Bone marrow (tissue), 2 donors: ENCODE results near the gene CRLF2.
"Not testable (repeated sequence)": the region's sequence is repeated elsewhere in the genome, so short reads cannot be mapped to it uniquely, and the experiment has no call there.

Source experiments
- DNase-seq, 2 donors: peaks; one replicate each; lab custom pipeline; 2025; lab: John Stamatoyannopoulos, UW

Gene CRLF2

DNA sequence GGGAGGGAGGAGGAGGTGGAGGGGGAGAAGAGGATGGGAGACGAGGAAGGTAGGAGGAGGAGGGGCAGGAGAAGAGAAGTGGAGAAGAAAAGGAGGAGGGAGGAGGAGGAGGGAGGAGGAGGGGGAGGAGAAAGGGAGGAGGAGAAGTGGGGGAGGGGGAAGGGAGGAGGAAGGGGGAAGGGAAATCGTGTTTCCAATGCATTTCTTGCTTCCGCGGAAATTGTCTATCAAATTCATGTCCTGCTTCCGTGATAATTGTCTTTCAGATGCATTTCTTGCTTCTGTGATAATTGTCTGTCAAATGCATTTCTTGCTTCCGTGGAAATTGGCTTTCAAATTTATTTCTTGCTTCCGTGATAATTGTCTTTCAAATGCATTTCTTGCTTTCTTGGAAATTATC, 43.3 kb downstream of the CRLF2 start:
- DNase-seq, result no peak

DNA sequence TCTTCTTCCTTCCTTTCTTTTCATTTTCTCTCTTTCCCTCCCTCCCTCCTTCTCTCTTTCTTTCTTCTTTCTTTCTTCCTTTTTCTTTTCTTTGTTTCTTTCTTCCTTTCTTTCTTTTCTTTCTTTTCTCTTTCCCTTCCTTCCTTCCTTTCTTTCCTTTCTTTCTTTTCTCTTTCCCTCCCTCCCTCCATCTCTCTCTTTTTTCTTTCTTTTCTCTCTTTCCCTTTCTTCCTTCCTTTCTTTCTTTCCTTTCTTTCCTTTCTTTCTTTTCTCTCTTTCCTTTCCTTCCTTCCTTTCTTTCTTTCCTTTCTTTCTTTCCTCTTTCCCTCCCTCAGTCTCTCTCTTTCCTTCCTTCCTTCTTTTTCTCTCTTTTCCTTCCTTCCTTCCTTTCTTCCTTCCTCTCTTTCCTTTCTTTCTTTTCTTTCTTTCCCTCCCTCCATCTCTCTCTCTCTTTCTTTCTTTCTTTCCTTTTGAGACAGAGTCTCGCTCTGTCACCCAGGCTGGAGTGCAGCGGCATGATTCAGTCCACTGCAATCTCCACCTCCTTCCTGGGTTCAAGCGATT, 44.4 kb downstream of the CRLF2 start:
- DNase-seq, result no peak

DNA sequence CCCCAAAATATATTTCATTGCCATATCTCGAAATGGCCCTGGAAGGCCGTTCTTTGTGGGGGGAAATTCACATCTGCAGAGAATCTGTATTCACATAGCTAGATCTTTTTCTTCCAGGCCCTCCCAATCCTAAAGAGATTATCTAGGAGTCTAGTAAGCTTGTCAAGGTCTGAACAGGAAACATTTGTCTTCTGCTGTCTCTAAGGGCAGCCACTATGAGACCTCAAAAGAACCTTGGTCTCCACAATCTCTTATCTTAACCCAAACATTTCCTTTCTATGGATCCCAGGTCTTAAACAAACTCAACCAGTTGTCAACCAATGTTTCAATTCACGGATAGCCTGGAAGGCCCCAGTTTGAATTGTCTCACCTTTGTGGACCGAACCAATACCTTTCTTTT, 45.0 kb downstream of the CRLF2 start:
- DNase-seq, result no peak

DNA sequence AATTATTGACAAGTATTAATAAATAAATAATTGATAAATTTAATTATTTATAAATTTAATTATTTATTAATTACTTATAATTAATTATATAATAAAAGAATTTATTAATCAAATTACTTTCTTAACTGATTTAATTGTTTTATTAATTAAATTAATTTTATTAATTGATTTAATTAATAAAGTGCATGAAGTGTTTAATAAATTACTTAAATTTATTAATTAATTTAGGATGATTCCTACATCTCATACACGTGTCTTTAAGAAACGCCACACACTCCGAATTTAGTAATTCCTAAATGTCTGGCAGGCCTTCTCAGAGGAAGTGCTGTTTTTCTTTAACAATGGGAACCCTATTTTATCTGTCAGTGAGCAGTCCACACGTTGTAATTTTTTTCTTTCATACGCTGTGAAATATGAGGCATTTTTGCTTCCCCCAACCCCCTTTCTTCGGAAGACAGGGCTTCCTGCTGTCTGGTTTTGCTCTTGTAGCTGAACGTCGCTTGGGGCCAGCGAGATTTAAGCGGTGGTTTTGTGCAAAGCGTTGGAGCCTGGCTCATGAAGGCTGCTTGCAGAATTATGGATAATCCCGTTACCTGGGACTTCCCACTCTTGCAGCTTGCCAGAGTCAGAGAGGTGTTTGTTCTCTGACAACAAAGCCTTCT, 46.8 kb downstream of the CRLF2 start:
- DNase-seq, result no peak

DNA sequence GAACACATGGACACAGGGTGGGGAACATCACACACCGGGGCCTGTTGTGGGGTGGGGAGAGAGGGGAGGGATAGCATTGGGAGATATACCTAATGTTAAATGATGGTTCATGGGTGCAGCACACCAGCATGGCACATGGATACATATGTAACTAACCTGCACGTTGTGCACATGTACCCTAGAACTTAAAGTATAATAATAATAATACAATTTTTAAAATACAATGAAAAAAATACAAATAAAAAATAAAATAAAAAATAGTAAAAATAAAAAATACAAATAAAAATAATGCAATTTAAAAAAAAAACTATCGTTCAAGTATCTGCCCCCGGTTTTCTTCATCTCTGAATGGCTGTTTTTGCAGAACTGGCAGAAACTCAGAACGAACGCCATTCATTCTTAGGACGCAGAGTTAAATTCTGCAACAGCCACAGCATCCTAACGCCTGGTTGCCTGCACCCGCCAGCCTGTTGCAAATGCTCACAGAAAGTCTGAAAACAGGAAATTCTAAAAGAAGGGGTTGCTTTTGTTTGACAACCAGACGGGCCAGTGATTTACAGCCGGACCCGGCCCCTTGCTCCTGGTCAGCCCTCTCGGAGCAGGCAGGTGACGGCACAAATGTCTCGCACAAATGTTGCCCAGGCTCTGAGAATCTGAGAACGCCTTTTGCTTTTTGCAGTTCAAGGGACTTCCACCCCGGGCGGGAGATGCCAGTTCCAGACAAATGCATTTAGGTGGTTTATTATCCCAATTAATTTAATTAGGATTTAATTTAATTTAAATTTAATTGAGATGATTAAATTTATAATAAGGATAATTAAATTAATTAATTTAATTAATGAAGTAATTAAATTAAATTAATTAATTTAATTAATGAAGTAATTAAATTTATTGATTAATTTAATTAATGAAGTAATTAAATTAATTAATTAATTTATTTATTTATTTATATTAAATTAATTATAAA, 47.8 kb downstream of the CRLF2 start:
- no peak for DNase-seq

DNA sequence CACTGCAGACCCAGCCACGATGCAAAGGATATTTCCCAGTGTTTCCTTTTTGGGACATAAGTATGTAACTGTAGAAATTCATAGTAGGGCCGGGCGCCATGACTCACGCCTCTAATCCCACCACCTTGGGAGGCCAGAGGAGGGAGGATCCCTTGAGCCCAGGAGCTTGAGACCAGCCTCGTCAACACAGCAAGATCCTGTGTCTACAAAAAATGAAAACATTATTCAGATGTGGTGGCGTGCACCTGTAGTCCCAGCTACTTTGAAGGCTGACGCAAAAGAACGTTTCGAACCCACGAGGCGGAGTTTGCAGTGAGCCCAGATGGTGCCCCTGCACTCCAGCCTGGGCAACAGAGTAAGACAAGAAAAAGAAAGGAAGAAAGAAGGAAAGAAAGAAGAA, 49.2 kb downstream of the CRLF2 start:
- no peak for DNase-seq

DNA sequence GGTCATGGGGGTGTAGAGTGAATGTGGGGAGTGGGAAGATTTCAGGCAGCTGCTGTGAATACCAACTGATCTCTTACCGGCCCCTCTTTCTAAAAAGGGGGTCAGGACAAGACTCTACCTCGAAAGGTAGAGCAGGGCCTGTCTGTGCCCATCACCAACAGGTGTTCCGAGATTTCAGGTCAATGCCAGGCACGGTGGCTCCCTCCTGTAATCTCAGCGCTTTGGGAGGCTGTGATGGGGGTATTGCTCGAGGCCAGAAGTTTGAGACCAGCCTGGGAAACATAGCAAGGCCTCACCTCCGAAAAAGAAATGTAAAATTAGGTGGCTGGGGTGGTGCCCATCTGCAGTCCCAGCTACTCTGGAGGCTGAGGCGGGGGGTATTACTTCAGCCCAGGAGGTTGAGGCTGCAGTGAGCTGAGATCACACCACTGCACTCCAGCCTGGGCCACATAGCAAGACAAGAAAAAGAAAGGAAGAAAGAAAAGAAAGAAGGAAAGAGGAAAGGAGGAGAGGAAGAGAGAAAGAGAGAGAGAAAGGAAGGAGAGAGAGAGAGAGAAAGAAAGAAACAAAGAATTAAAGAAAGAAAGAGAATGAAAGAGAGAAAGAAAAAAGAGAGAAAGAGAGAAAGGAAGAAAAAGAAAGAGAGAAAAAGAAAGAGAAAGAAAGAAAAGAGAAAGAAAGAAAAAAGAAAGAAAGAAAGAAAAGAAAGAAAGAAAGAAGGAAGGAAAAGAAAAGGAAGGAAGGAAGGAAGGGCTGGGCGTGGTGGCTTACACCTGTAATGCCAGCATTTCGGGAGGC, 50.1 kb downstream of the CRLF2 start:
- DNase-seq, result no peak

DNA sequence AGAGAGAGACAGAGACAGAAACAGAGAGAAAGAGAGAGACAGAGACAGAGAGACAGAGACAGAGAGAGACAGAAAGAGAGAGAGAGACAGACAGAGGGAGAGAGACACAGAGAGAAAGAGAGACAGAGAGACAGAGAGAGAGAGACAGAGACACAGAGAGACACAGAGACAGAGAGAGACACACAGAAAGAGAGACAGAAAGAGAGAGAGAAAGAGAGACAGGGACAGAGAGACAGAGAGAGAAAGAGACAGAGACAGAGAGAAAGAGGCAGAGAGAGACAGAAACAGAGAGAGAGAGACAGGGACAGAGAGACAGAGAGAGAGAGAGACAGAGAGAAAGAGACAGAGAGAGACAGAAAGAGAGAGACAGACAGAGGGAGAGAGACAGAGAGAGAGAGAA, 52.9 kb downstream of the CRLF2 start:
- no peak for DNase-seq

DNA sequence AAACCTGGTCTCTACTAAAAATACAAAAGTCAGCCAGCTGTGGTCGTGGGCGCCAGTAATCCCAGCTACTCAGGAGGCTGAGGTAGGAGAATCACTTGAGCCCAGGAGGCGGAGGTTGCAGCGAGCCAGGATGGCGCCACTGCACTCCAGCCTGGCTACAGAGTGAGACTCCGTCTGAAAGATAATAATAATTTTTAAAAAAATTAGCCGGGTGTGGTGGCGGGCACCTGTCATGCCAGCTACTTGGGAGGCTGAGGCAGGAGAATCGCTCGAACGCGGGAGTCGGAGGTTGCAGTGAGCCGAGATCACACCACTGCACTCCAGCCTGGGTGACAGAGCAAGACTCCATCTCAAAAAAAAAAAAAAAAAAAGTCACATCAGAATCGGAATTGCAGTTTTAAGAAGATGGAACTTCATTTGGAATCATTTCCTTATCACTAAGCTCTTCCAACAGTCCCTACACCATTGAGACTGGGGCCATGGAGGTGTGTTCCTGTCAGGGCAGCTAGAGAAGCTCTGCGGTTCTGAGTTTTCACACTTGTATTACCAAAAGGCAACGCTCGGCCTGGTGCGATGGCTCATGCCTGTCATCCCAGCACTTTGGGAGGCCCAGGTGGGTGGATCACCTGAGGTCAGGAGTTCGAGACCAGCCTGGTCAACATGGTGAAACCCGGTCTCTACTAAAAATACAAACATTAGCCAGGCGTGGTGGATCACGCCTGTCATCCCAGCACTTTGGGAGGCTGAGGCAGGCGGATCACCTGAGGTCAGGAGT, 55.6 kb downstream of the CRLF2 start:
- not testable (repeated sequence) for DNase-seq

DNA sequence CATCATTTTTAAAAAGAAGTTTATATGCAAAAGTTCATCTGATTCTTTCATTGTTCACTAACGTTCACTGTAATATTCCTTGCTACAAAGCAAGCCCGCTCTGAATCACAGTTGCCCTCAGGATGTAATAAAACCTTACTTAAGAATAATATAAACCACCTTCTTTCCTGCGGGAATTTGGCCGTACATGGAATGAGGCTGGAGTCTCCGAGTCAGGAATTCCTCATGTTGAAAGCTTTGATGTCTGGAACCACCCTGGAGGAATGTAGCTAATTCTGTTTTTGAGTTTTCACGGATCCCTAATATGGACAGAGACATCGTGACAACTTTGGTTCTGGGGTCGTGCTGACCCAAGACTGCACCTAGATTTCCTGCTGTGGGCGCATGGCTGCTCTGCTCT, 58.5 kb downstream of the CRLF2 start:
- no peak for DNase-seq

DNA sequence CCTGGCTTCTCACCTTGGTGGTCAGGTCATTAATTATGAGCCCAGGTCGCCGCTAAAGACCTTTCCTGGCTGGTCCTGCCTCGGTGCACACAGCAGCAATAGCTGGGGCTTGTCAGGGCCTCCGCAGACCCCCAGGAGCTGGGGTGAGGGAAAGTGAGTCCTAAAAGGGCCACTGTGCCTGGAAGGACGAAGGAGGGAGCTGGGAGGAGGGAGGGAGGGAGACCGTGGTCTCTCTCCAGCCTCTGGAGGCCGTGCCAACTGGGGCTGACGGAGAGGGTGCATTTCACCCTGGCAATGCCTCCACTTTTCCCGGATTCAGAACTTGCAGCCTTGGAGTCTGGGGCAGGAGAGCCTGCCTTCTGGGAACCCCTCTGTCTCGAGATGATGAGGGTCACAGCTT, 60.4 kb downstream of the CRLF2 start:
- no peak for DNase-seq

DNA sequence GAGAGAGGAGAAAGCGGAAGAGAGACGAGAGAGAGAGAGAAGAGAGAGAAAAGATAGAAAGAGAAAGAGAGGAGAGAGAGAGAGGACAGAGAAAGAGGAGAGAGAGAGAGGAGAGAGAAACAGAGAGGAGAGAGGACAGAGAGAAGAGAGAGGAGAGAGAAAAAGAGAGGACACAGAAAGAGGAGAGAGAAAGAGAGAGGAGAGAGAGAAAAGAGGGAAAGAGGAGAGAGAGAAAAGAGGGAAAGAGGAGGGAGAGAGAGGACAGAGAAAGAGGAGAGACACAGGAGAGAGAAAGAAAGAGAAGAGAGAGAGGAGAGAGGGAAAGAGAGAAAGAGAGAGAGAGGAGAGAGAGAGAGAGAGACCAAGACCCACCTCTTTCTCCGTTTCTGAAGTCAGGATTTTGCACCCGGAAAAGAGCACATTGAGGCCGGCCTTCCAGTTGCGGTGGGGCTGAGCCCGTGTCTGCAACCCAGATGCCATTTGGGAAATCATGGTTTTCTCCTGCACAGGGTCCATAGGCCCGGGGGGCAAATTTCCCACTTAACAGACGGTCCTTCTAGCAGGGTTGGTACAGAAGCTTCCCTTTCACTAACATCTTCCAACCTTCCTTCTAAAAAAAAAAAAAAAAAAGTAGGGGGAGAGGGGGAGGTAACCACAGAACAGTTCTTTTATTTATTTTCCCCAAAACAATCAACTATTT, 60.9 kb downstream of the CRLF2 start:
- no peak for DNase-seq

DNA sequence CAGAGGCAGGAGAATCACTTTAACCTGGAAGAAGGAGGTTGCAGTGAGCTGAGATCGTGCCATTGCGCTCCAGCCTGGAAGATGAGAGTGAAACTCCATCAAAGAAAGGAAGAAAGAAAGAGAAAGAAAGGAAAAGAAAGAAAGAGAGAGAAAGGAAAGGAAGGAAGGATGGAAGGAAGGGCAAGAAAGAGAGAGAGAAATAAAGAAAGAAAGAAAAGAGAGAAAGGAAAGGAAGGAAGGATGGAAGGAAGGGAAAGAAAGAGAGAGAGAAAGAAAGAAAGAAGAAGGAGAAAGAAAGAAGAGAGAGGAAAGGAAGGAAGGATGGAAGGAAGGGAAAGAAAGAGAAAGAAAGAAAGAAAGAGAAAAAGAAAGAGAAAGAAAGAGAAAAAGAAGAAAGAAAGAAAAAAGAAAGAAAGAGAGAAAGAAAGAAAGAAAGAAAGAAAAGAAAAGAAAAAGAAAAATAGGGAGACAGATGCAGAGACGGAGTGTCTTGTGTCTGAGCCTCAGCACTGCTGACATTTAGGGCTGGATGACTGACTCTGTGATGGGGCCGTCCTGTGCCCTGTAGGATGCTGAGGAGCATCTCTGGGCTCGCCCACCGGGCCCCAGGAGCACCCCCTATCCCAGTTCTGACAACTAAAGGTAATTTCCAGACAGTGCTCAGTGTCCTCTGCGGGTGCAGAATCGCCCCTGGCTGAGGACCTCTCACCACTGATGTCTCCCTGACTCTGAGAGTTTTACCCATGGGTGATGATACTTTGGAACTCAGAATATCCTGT, 61.7 kb downstream of the CRLF2 start:
- DNase-seq, result no peak

DNA sequence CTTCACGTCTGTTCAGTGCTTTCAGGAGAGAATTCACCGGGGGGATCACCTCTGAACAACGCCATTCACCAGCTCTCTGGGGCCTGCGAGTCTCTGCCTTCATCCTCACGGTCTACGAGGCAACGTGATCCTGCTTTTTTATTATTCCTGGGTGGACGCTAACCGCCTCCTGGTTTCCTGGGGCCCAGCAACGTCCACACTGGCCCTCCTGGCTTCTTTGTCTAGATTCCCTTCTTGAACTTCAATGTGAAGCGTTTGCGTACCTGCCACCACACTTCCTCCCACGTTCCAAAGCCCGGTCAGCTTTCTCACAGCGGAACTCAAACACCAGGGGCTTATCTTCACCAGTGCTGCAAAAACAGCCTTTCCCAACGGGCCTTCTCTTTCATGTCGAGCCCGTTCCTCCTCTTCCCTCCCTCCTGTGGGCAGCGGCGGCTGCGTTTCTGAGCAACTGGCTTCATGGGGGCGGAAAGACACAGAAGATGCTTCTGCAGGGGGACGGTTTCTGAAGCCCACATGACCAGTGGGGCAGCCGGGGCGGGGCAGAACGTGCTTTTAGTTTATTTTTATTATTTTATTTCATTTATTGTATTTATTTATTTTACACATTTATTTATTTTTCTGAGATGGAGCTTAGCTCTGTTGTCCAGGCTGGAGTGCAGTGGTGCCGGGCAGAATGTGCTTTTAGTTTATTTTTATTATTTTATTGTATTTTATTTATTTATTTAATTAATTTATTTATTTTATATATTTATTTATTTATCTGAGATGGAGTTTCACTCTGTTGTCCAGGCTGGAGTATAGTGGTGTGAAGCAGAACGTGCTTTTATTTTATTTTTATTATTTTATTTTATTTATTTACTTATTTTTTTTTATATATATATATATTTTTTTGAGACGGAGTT, 64.6 kb downstream of the CRLF2 start:
- no peak for DNase-seq

DNA sequence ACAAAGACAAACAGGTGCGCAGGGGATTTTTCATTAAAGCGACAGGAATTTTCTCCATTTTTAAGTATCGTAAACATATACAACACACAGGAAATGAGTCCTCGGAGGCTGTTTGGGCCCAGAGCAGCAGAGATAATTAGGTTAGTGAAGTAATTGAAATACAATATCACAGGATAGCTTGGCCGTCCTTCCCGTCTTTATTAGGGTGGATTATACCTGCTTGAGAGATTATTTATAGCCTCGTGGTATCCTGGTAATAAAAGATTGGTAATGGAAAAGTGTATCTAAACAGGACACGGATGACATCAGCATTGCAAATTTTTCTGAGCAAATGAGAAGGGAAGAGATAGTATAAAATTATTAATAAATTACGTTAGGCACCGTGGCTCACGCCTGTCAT, 68.2 kb downstream of the CRLF2 start:
- DNase-seq, result no peak
